MM.1S (cell line): Measurements from ENCODE around the gene PLCB4.

Experiments used
- EZH2 ChIP-seq: fragments of 300-600 bp; sonication (generic); optimal IDR thresholded peaks from 2 replicates; pipeline ENCODE3; 2017; ENCODE audit warnings: low read depth, mild to moderate bottlenecking, antibody characterized with exemption, low read length, mixed read lengths
- TF ChIP-seq, protein P1 (sequence below): fragments of 300-600 bp; sonication (generic); IDR thresholded peaks from 2 replicates; pipeline ENCODE4 v1.5.1; 2016; ENCODE audit warnings: antibody characterized with exemption, low read length, mixed read lengths

DNA sequence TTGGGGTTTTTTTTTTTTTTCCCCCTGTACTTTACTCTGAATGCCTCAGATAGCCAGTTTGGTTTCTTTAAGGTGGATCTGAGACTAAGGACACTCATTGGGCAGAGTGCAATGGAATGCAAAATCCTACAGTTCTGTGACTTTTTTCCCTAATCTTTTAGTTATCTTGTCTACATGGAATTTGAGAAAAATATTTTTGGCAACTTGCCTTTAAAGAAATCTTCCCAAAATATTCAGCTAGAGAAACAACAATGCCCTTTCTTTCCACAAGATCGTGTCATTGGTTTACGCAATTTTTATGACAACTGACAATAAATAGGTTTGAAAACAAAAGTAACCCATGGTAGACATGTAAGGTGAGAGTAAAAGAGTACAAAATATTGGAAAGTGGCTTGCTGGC, 273.8 kb downstream of the PLCB4 start:
- no peak for TF ChIP-seq EZH2
- TF ChIP-seq, protein P1, sequence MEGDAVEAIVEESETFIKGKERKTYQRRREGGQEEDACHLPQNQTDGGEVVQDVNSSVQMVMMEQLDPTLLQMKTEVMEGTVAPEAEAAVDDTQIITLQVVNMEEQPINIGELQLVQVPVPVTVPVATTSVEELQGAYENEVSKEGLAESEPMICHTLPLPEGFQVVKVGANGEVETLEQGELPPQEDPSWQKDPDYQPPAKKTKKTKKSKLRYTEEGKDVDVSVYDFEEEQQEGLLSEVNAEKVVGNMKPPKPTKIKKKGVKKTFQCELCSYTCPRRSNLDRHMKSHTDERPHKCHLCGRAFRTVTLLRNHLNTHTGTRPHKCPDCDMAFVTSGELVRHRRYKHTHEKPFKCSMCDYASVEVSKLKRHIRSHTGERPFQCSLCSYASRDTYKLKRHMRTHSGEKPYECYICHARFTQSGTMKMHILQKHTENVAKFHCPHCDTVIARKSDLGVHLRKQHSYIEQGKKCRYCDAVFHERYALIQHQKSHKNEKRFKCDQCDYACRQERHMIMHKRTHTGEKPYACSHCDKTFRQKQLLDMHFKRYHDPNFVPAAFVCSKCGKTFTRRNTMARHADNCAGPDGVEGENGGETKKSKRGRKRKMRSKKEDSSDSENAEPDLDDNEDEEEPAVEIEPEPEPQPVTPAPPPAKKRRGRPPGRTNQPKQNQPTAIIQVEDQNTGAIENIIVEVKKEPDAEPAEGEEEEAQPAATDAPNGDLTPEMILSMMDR = no peak
